A673 (cell line): Measurements from ENCODE around the gene WDR7. TPM values are rescaled to one million over a fixed set of nuclear protein-coding genes. Genes with fewer than 3 reads are reported as not detected.

Source experiments
- BruUV-seq: library from RNA; stranded (reverse); fragments of 400-500 nt; replicated peaks from 2 replicates; lab custom pipeline; 2021; lab: Mats Ljungman, UMichigan
- CTCF ChIA-PET: fragments of 300-600 bp; sonication (Branson Sonifier 250); formaldehyde crosslinking; loops from one replicate; lab custom pipeline; 2022; ENCODE audit warnings: antibody characterized with exemption; lab: Charles Lee
- POLR2A ChIA-PET: fragments of 300-600 bp; sonication (Branson Sonifier 250); formaldehyde crosslinking; loops from one replicate; lab custom pipeline; 2022; ENCODE audit warnings: antibody characterized with exemption; ENCODE audit not compliant: low non-redundant PET; lab: Charles Lee
- DNase-seq: peaks from one replicate; pipeline ENCODE4 v3.0.0-alpha.2; 2015; ENCODE audit warnings: low spot score
- H3K27ac ChIP-seq: fragments of 200-600 bp; sonication (generic); 2 replicates; pipeline ENCODE4 v1.5.1; 2016; ENCODE audit warnings: mixed run types, low read depth, mild to moderate bottlenecking, mixed read lengths, antibody characterized with exemption, low read length; ENCODE audit not compliant: poor library complexity, severe bottlenecking
- H3K27me3 ChIP-seq: fragments of 200-600 bp; sonication (generic); replicated peaks from 2 replicates; pipeline ENCODE4 v1.6.1; 2017; ENCODE audit warnings: mixed run types, low read depth, mild to moderate bottlenecking, mixed read lengths, antibody characterized with exemption, low read length; ENCODE audit not compliant: insufficient read depth, poor library complexity
- H3K36me3 ChIP-seq: fragments of 200-600 bp; sonication (generic); 2 replicates; pipeline ENCODE4 v1.6.1; 2016; ENCODE audit warnings: mixed run types, mild to moderate bottlenecking, mixed read lengths, antibody characterized with exemption, low read length; ENCODE audit not compliant: insufficient read depth, poor library complexity, severe bottlenecking
- H3K4me1 ChIP-seq: fragments of 200-600 bp; sonication (generic); 2 replicates; pipeline ENCODE4 v1.6.1; 2017; ENCODE audit warnings: mixed run types, mild to moderate bottlenecking, mixed read lengths, antibody characterized with exemption, low read length; ENCODE audit not compliant: insufficient read depth, poor library complexity, severe bottlenecking
- H3K4me3 ChIP-seq: fragments of 200-600 bp; sonication (generic); 2 replicates; pipeline ENCODE4 v1.5.1; 2016; ENCODE audit warnings: low read depth, mixed run types, mild to moderate bottlenecking, mixed read lengths, low read length; ENCODE audit not compliant: poor library complexity, severe bottlenecking
- H3K9me3 ChIP-seq: fragments of 200-600 bp; sonication (generic); 2 replicates; pipeline ENCODE4 v1.6.1; 2016; ENCODE audit warnings: mixed run types, low read depth, mild to moderate bottlenecking, mixed read lengths, antibody characterized with exemption, low read length; ENCODE audit not compliant: poor library complexity, severe bottlenecking
- EZH2 ChIP-seq: fragments of 200-600 bp; sonication (generic); IDR thresholded peaks from 2 replicates; pipeline ENCODE4 v1.6.1; 2017; ENCODE audit warnings: borderline replicate concordance, low read depth, mild to moderate bottlenecking, mixed read lengths, antibody characterized with exemption, low read length; ENCODE audit not compliant: poor library complexity, severe bottlenecking
- intact Hi-C: fragments of 100-400 bp; cut with micrococcal nuclease; formaldehyde crosslinking; loops from one replicate; pipeline ENCODE4 v1.10.0; 2022; ENCODE audit not compliant: unreplicated experiment
- total RNA-seq: library from RNA; stranded (reverse); gene quantifications from 2 replicates; pipeline ENCODE4 v1.2.3, GENCODE V29; 2021
- TF ChIP-seq, protein P1 (sequence below): fragments of 300-800, 200-600 bp; sonication (generic); conservative IDR thresholded peaks from 2 replicates; pipeline ENCODE4 v1.5.1; 2017; ENCODE audit warnings: low read depth, mild to moderate bottlenecking, antibody characterized with exemption, low read length, moderate library complexity, mixed read lengths

Gene WDR7
- total RNA-seq, 1 experiment from 2014 or later: 21.2 TPM

DNA sequence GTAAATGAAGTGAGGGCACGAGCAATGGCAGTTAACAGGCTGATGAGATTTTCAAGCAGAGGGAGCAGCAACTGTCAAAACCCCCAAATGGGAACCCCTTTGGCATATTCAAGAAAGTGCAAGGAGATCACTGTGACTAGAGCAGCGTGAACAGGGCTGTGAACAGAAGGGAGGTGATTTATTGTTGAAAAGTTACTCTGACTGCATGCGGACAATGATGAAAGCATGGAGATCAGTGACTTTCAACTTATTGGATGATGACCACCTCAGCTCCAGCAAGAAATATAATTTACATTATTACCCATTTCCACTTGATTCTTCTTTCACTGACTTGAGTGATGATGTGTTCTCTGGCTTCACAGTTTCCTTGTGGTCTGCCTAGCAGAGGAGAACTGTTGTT, 308.0 kb downstream of the WDR7 start:
- no TSS peak for BruUV-seq

GRCh38 chr18:56962322-56962721, 311.2 kb downstream of the WDR7 start:
- Histone ChIP-seq H3K4me3 (no peak overlapping the region), H3K36me3 (no peaks in the 10 kb centered on the region), H3K27ac (no peak overlapping the region), H3K4me1 (no peaks in the 10 kb centered on the region), H3K9me3 (no peaks in the 10 kb centered on the region), H3K27me3 (no peaks in the 10 kb centered on the region)
- ChIA-PET CTCF (no interaction called here), POLR2A (no interaction called here)
- DNase-seq: no peak
- BruUV-seq: no TSS peak
- TF ChIP-seq, protein P1, sequence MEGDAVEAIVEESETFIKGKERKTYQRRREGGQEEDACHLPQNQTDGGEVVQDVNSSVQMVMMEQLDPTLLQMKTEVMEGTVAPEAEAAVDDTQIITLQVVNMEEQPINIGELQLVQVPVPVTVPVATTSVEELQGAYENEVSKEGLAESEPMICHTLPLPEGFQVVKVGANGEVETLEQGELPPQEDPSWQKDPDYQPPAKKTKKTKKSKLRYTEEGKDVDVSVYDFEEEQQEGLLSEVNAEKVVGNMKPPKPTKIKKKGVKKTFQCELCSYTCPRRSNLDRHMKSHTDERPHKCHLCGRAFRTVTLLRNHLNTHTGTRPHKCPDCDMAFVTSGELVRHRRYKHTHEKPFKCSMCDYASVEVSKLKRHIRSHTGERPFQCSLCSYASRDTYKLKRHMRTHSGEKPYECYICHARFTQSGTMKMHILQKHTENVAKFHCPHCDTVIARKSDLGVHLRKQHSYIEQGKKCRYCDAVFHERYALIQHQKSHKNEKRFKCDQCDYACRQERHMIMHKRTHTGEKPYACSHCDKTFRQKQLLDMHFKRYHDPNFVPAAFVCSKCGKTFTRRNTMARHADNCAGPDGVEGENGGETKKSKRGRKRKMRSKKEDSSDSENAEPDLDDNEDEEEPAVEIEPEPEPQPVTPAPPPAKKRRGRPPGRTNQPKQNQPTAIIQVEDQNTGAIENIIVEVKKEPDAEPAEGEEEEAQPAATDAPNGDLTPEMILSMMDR: no peak
- no peak for TF ChIP-seq EZH2
- intact Hi-C loops: no loop called here

More for the DNA sequence above, 308.0 kb downstream of the WDR7 start:
- ChIA-PET POLR2A (no interaction called here), CTCF (no interaction called here)
- Histone ChIP-seq H3K4me3 (no peak overlapping the region), H3K27ac (no peak overlapping the region), H3K36me3 (no peaks in the 10 kb centered on the region), H3K27me3 (no peaks in the 10 kb centered on the region), H3K4me1 (no peaks in the 10 kb centered on the region), H3K9me3 (no peaks in the 10 kb centered on the region)
- TF ChIP-seq, protein P1: no peak
- TF ChIP-seq EZH2: no peak
- DNase-seq: no peak
- intact Hi-C loops: no loop called here

GRCh38 chr18:56967035-56967434, 315.9 kb downstream of the WDR7 start:
- intact Hi-C loops: no loop called here
- TF ChIP-seq, protein P1: no peak
- no peak for TF ChIP-seq EZH2
- Histone ChIP-seq H3K27ac (no peak overlapping the region), H3K4me1 (no peaks in the 10 kb centered on the region), H3K27me3 (no peaks in the 10 kb centered on the region), H3K4me3 (no peak overlapping the region), H3K36me3 (no peaks in the 10 kb centered on the region), H3K9me3 (no peaks in the 10 kb centered on the region)
- ChIA-PET POLR2A (no interaction called here), CTCF (no interaction called here)
- DNase-seq: no peak
- no TSS peak for BruUV-seq
